HepG2 (cell line): Measurements from ENCODE around the gene FXYD4. TPM values are rescaled to one million over a fixed set of nuclear protein-coding genes. Genes with fewer than 3 reads are reported as not detected.

ENCODE experiments used
- ATAC-seq: fragments of 200-7000 bp; cut with Tn5 transposase; 3 replicates; pipeline ENCODE4 v1.9.1; 2020; ENCODE audit warnings: mild to moderate bottlenecking, moderate library complexity
- BruUV-seq: library from RNA; stranded (reverse); fragments of 400-500 nt; replicated peaks from 2 replicates; lab custom pipeline; 2021; lab: Mats Ljungman, UMichigan
- CTCF ChIA-PET: fragments of 300-600 bp; formaldehyde crosslinking; extraction: SDS; loops from one replicate; lab custom pipeline; 2021; ENCODE audit warnings: low total read pairs, inconsistent platforms, low intra/inter-chr PET ratio; lab: Yijun Ruan, JAX
- POLR2A ChIA-PET: fragments of 350-600 bp; sonication (Branson Sonifier 250); formaldehyde crosslinking; loops from one replicate; lab custom pipeline; 2020; ENCODE audit warnings: antibody characterized with exemption, inconsistent platforms; lab: Yijun Ruan, JAX
- DNase-seq: peaks from one replicate; pipeline ENCODE4 v3.0.0-alpha.2; 2015; ENCODE audit warnings: low spot score
- FAIRE-seq: peaks from 3 replicates; lab custom pipeline; 2011; peaks lifted over from hg19 to GRCh38; lab: Jason Lieb, UNC
- H2AFZ ChIP-seq: one replicate; pipeline ENCODE4 v1.6.1; 2011; ENCODE audit warnings: low read length, inconsistent platforms
- H3K27ac ChIP-seq: fragments of 300-600 bp; 3 replicates; pipeline ENCODE4 v1.8.0; 2011; ENCODE audit warnings: mixed run types, mild to moderate bottlenecking, mixed read lengths, low read length, inconsistent platforms; ENCODE audit not compliant: insufficient read depth; ENCODE audit errors: extremely low read length
- H3K27me3 ChIP-seq, 2 experiments: fragments of 200-600 bp in 1 of 2; 2 replicates in 1 of 2; 3 replicates in 1 of 2; pipeline versions ENCODE4 v1.6.0 to v1.8.0; 2011; ENCODE audit warnings: low read length in 2 of 2, mild to moderate bottlenecking in 2 of 2, moderate library complexity in 2 of 2, inconsistent platforms in 1 of 2; ENCODE audit not compliant: insufficient read depth in 2 of 2, control insufficient read depth in 1 of 2
- H3K36me3 ChIP-seq, 2 experiments: fragments of 200-600 bp in 1 of 2; replicated peaks in 1 of 2; 2 replicates in 1 of 2; 3 replicates in 1 of 2; pipeline versions ENCODE4 v1.5.1 to v1.8.0; 2011; ENCODE audit warnings: low read length in 2 of 2, inconsistent platforms in 1 of 2; ENCODE audit not compliant: insufficient read depth in 2 of 2, control insufficient read depth in 1 of 2
- H3K4me1 ChIP-seq: 2 replicates; pipeline ENCODE4 v1.5.1; 2012; ENCODE audit warnings: low read length, inconsistent platforms; ENCODE audit not compliant: insufficient read depth
- H3K4me2 ChIP-seq: 2 replicates; pipeline ENCODE4 v1.6.0; 2011; ENCODE audit warnings: low read depth, low read length, inconsistent platforms
- H3K4me3 ChIP-seq, 3 experiments: fragments of 200-600 bp in 1 of 3; sonication (generic), shearing (Covaris generic) in 1 of 3; replicated peaks in 1 of 3; 2 replicates each; pipeline ENCODE4 v1.5.1; 2011 to 2016; ENCODE audit warnings: low read length in 3 of 3, inconsistent platforms in 2 of 3, low read depth in 2 of 3, mild to moderate bottlenecking in 2 of 3, control low read depth in 1 of 3, mixed read lengths in 1 of 3; ENCODE audit not compliant: insufficient read depth in 1 of 3
- H3K79me2 ChIP-seq: one replicate; pipeline ENCODE4 v1.6.1; 2011; ENCODE audit warnings: low read length, inconsistent platforms; ENCODE audit not compliant: insufficient read depth
- H3K9ac ChIP-seq: 2 replicates; pipeline ENCODE4 v1.6.0; 2011; ENCODE audit warnings: mild to moderate bottlenecking, low read depth, low read length, inconsistent platforms; ENCODE audit not compliant: insufficient read depth
- H3K9me3 ChIP-seq: 2 replicates; pipeline ENCODE4 v1.5.1; 2012; ENCODE audit warnings: mild to moderate bottlenecking, low read length
- H4K20me1 ChIP-seq: 2 replicates; pipeline ENCODE4 v1.6.0; 2011; ENCODE audit warnings: inconsistent platforms, mild to moderate bottlenecking, low read length, moderate library complexity; ENCODE audit not compliant: insufficient read depth
- ATF7 ChIP-seq, 2 experiments: fragments of 450-650 bp in 1 of 2; sonication (generic) in 1 of 2; formaldehyde crosslinking in 1 of 2; IDR thresholded peaks; 2 replicates each; pipeline versions ENCODE4 v1.4.0 to v1.6.1; 2016 to 2020; ENCODE audit warnings: antibody characterized with exemption in 1 of 2, mild to moderate bottlenecking in 1 of 2, missing genetic modification reagents in 1 of 2
- GABPB1 ChIP-seq: IDR thresholded peaks from 2 replicates; pipeline ENCODE4 v1.6.1; 2016; ENCODE audit warnings: mild to moderate bottlenecking, missing genetic modification reagents, moderate library complexity, missing compliant biosample characterization
- PRPF4 ChIP-seq: fragments of 200-400 bp; formaldehyde crosslinking; IDR thresholded peaks from 2 replicates; pipeline ENCODE4 v1.6.1; 2016; ENCODE audit warnings: low read length, low read depth; ENCODE audit not compliant: poor library complexity, severe bottlenecking
- SMYD3 ChIP-seq: sonication (generic); formaldehyde crosslinking; IDR thresholded peaks from 2 replicates; pipeline ENCODE4 v1.8.1; 2023; ENCODE audit warnings: mild to moderate bottlenecking, missing genetic modification reagents
- SRSF4 ChIP-seq: fragments of 200-400 bp; formaldehyde crosslinking; IDR thresholded peaks from one replicate; pipeline ENCODE4 v1.6.1; 2018; ENCODE audit warnings: mild to moderate bottlenecking, low read depth, low read length, moderate library complexity; ENCODE audit not compliant: poor library complexity, severe bottlenecking
- ZBTB40 ChIP-seq, 2 experiments: fragments of 450-650 bp in 1 of 2; sonication (generic) in 1 of 2; formaldehyde crosslinking in 1 of 2; IDR thresholded peaks; 2 replicates each; pipeline versions ENCODE4 v1.6.1 to v1.8.0; 2016 to 2022; ENCODE audit warnings: antibody characterized with exemption in 1 of 2, mild to moderate bottlenecking in 1 of 2, missing genetic modification reagents in 1 of 2
- ZNF282 ChIP-seq: fragments of 450-650 bp; IDR thresholded peaks from 2 replicates; pipeline ENCODE4 v1.6.1; 2018; ENCODE audit not compliant: partially characterized antibody
- ZNF44 ChIP-seq: sonication (generic); formaldehyde crosslinking; IDR thresholded peaks from 2 replicates; pipeline ENCODE4 v1.5.1; 2020; ENCODE audit warnings: mild to moderate bottlenecking, missing genetic modification reagents
- ZNF577 ChIP-seq: sonication (generic); formaldehyde crosslinking; IDR thresholded peaks from 2 replicates; pipeline ENCODE4 v1.4.0; 2020; ENCODE audit warnings: mild to moderate bottlenecking, low read depth, missing genetic modification reagents, borderline replicate concordance
- ZNF770 ChIP-seq: sonication (generic); formaldehyde crosslinking; IDR thresholded peaks from 2 replicates; pipeline ENCODE4 v1.5.0; 2020; ENCODE audit warnings: mild to moderate bottlenecking, missing genetic modification reagents
- ZSCAN25 ChIP-seq: sonication (generic); formaldehyde crosslinking; IDR thresholded peaks from 2 replicates; pipeline ENCODE4 v1.8.0; 2022; ENCODE audit warnings: mild to moderate bottlenecking, missing genetic modification reagents
- WGBS: methylation state at CpG from one replicate; pipeline ENCODE4 v1.1.6; 2017; ENCODE audit warnings: low lambda C conversion rate; 5-methylcytosine and 5-hydroxymethylcytosine counted together
- in situ Hi-C: cut with HindIII; loops from 2 replicates; pipeline ENCODE4 v1.10.0; 2017; ENCODE audit warnings: low pct_unique_long_range_greater_than_20kb; ENCODE audit not compliant: extremely low pct_ligation_motif_present
- intact Hi-C: fragments of 100-400 bp; cut with micrococcal nuclease; formaldehyde crosslinking; loops from one replicate; pipeline ENCODE4 v1.10.0; 2022; ENCODE audit not compliant: unreplicated experiment
- polyA plus RNA-seq, 8 experiments: library from polyadenylated mRNA; depleted of rRNA in 3 of 8; stranded (reverse) in 7 of 8; unstranded in 1 of 8; fragments of >200 nt; fragmentation: Illumina TruSeq in 4 of 8; extraction: Trizol in 4 of 8; gene quantifications; 2 replicates each; pipeline versions ENCODE4 v1.2.1 to v1.2.3, GENCODE V29; 2011 to 2016; ENCODE audit warnings: low read depth in 4 of 8, missing spikeins in 1 of 8, mixed read lengths in 1 of 8; ENCODE audit not compliant: insufficient read depth in 1 of 8
- total RNA-seq, 5 experiments: library from RNA; depleted of rRNA; stranded (reverse); fragments of >200 nt; fragmentation: Illumina TruSeq; extraction: Trizol; gene quantifications; 2 replicates each; pipeline ENCODE4 v1.2.3, GENCODE V29; 2016; ENCODE audit warnings: low read depth in 1 of 5

Gene FXYD4
- total and polyA plus RNA-seq, 2 of the 13 experiments (the other 11 are each of a cell fraction or from before 2014, with no cell fraction given): not detected

GRCh38 chr10:43398939-43399319, 27.5 kb downstream of the FXYD4 start:
- Histone ChIP-seq H3K27ac (peak overlapping the region; percentile 99), H3K79me2 (peaks cover 90% of the 10 kb centered on the region), H3K4me1 (peaks cover 79% of the 10 kb centered on the region), H3K4me3 (peak overlapping the region; percentile 55 to 79 (median 55); a peak in 5 of 6 replicates), H3K4me2 (peak overlapping the region; percentile 73), H4K20me1 (peaks cover 82% of the 10 kb centered on the region), H3K9me3 (no peaks in the 10 kb centered on the region), H2AFZ (no peak overlapping the region), H3K27me3 (no peaks in the 10 kb centered on the region; a peak in 1 of 5 replicates), H3K36me3 (peaks cover 4 to 23% of the 10 kb centered on the region in 2 experiments), H3K9ac (peak overlapping the region; percentile 96)
- intact Hi-C loops: loop anchor here (1.0 to 5.0 kb wide), 2 partner anchors 8 to 38 kb away; partner anchors contain the start of gene ZNF487
- DNase-seq (no peak), ATAC-seq (no peak), FAIRE-seq (no peak)
- ChIA-PET CTCF (no interaction called here), POLR2A (interaction anchor here (1.4 to 5.6 kb wide), 6 partner anchors 9 to 37 kb away, joined by 3 to 51 read pairs (median 22); partner anchors contain the start of genes HNRNPF and ZNF487)
- no TSS peak for BruUV-seq
- 0% methylated on average over 2 of the region's 2 CpGs for WGBS
- in situ Hi-C loops: no loop called here
- TF ChIP-seq ZNF44 (no peak), ATF7 (IDR thresholded peaks at IDR 0.05) (no peak), ATF7 (CRISPR knock-in tag; IDR thresholded peaks at IDR 0.05) (0 out of 2 replicates have a peak, but pooled peaks have one; percentile 0), SRSF4 (no peak), ZSCAN25 (no peak), ZNF770 (CRISPR knock-in tag) (peak; percentile 68; the same call in 1 of the 2 replicates), ZNF282 (no peak), ZBTB40 (IDR thresholded peaks at IDR 0.05) (no peak), ZBTB40 (CRISPR knock-in tag; IDR thresholded peaks at IDR 0.05) (no peak), PRPF4 (no peak), SMYD3 (CRISPR knock-in tag) (no peak), GABPB1 (CRISPR knock-in tag) (no peak), ZNF577 (CRISPR knock-in tag) (no peak)
